Right kidney (tissue), 1 donor: Measurements from ENCODE around the gene ZNF784.
"Not testable (repeated sequence)": the region's sequence is repeated elsewhere in the genome, so short reads cannot be mapped to it uniquely, and the experiment has no call there.

Experiments used
- DNase-seq: peaks from one replicate; pipeline ENCODE4 v3.0.0-alpha.2; 2016

ZNF784 gene

GRCh38 chr19:55582284-55582683 is 42.1 kb downstream of the ZNF784 start:
- not testable (repeated sequence) for DNase-seq

GRCh38 chr19:55581823-55582223 is 42.5 kb downstream of the ZNF784 start:
- DNase-seq = no peak

GRCh38 chr19:55581145-55581822 is 43.1 kb downstream of the ZNF784 start:
- no peak for DNase-seq

GRCh38 chr19:55580628-55581144 is 43.7 kb downstream of the ZNF784 start, which contains the start of gene ZNF579:
Gene ZNF579, minus strand, starts transcription at chr19:55580848. Its CDS starts 1,209 bp downstream, at chr19:55579639.
- DNase-seq = peak; percentile 59

GRCh38 chr19:55579766-55580621 is 44.4 kb downstream of the ZNF784 start:
- peak; percentile 58 for DNase-seq

GRCh38 chr19:55578761-55579747 is 45.3 kb downstream of the ZNF784 start:
- no peak for DNase-seq

GRCh38 chr19:55578031-55578760 is 46.2 kb downstream of the ZNF784 start:
- no peak for DNase-seq

- no peak for DNase-seq
Observed at GRCh38 chr19:55576746-55577145, 47.6 kb downstream of the ZNF784 start.

GRCh38 chr19:55573929-55574328 is 50.4 kb downstream of the ZNF784 start:
- DNase-seq = not testable (repeated sequence)
